Measurements from ENCODE around the gene ARHGAP6.

DNA sequence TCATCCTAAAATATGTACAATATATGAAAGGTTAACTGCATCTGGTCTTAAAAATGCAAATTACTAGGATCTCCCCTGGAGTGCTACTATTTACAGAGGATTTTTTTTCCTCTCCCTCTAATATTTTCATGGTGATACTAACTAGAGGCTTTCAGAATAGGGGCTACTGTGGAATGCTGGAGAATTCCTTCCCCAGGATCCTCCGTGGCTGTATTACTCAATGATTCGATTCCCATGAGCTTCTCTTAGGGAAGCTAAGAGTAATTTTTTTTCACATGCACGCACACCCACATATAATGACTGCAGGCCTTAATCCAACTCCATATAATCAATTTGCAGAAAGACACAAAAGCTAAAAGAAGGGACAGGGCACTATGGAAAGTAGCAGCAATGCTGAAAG, 184.7 kb downstream of the ARHGAP6 start:
- TF ChIP-seq, protein P1, sequence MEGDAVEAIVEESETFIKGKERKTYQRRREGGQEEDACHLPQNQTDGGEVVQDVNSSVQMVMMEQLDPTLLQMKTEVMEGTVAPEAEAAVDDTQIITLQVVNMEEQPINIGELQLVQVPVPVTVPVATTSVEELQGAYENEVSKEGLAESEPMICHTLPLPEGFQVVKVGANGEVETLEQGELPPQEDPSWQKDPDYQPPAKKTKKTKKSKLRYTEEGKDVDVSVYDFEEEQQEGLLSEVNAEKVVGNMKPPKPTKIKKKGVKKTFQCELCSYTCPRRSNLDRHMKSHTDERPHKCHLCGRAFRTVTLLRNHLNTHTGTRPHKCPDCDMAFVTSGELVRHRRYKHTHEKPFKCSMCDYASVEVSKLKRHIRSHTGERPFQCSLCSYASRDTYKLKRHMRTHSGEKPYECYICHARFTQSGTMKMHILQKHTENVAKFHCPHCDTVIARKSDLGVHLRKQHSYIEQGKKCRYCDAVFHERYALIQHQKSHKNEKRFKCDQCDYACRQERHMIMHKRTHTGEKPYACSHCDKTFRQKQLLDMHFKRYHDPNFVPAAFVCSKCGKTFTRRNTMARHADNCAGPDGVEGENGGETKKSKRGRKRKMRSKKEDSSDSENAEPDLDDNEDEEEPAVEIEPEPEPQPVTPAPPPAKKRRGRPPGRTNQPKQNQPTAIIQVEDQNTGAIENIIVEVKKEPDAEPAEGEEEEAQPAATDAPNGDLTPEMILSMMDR (IDR thresholded peaks at IDR 0.05), result no peak
- no peak for TF ChIP-seq POLR2A (IDR thresholded peaks at IDR 0.05)
